PC-3 (cell line): ENCODE measurements around the gene GPR107. TPM values are rescaled to one million over a fixed set of nuclear protein-coding genes. Genes with fewer than 3 reads are reported as not detected.
"Not testable (repeated sequence)": the region's sequence is repeated elsewhere in the genome, so short reads cannot be mapped to it uniquely, and the experiment has no call there.

Experiments
- ATAC-seq: fragments of 200-7000 bp; cut with Tn5 transposase; 2 replicates; pipeline ENCODE4 v1.9.1; 2020; ENCODE audit warnings: mild to moderate bottlenecking, moderate library complexity
- BruUV-seq: library from RNA; stranded (reverse); fragments of 400-500 nt; replicated peaks from 2 replicates; lab custom pipeline; 2021; lab: Mats Ljungman, UMichigan
- CTCF ChIA-PET: fragments of 300-600 bp; sonication (Branson Sonifier 250); formaldehyde crosslinking; loops from one replicate; lab custom pipeline; 2022; ENCODE audit warnings: antibody characterized with exemption; lab: Charles Lee
- POLR2A ChIA-PET: fragments of 300-600 bp; sonication (Branson Sonifier 250); formaldehyde crosslinking; loops from one replicate; lab custom pipeline; 2022; ENCODE audit warnings: antibody characterized with exemption; ENCODE audit not compliant: unreplicated experiment; lab: Charles Lee
- DNase-seq: peaks from one replicate; pipeline ENCODE4 v3.0.0-alpha.2; 2015
- H2AFZ ChIP-seq: fragments of 300-600 bp; sonication (generic); 2 replicates; pipeline ENCODE4 v1.6.0; 2016; ENCODE audit warnings: antibody characterized with exemption, low read length
- H3F3A ChIP-seq: fragments of 300-600 bp; sonication (generic); one replicate; pipeline ENCODE4 v1.6.0; 2017; ENCODE audit warnings: antibody characterized with exemption, low read length, control low read depth, mild to moderate bottlenecking; ENCODE audit not compliant: unreplicated experiment
- H3K27ac ChIP-seq: fragments of 300-600 bp; sonication (generic); 2 replicates; pipeline ENCODE4 v1.5.1; 2016; ENCODE audit warnings: mild to moderate bottlenecking, low read length
- H3K27me3 ChIP-seq: fragments of 300-600 bp; sonication (generic); 2 replicates; pipeline ENCODE4 v1.6.1; 2016; ENCODE audit warnings: low read length, mixed read lengths
- H3K36me3 ChIP-seq: fragments of 300-600 bp; sonication (generic); 2 replicates; pipeline ENCODE4 v1.6.1; 2016; ENCODE audit warnings: low read depth, mixed run types, low read length, mixed read lengths
- H3K4me1 ChIP-seq: fragments of 300-600 bp; sonication (generic); 2 replicates; pipeline ENCODE4 v1.5.1; 2016; ENCODE audit warnings: low read length; ENCODE audit not compliant: insufficient read depth
- H3K4me2 ChIP-seq: fragments of 300-600 bp; sonication (generic); 2 replicates; pipeline ENCODE4 v1.6.0; 2016; ENCODE audit warnings: low read length
- H3K4me3 ChIP-seq: fragments of 300-600 bp; sonication (generic); 2 replicates; pipeline ENCODE4 v1.5.1; 2016; ENCODE audit warnings: mild to moderate bottlenecking, low read length, mixed read lengths
- H3K79me2 ChIP-seq: fragments of 300-600 bp; sonication (generic); 2 replicates; pipeline ENCODE4 v1.6.1; 2017; ENCODE audit warnings: low read length, mixed read lengths
- H3K9ac ChIP-seq: fragments of 300-600 bp; sonication (generic); 2 replicates; pipeline ENCODE4 v1.6.0; 2016; ENCODE audit warnings: mild to moderate bottlenecking, low read length
- H3K9me2 ChIP-seq: fragments of 300-600 bp; sonication (generic); replicated peaks from 2 replicates; pipeline ENCODE4 v1.6.1; 2016; ENCODE audit warnings: mixed run types, low read length, mixed read lengths
- H3K9me3 ChIP-seq: fragments of 300-600 bp; sonication (generic); 2 replicates; pipeline ENCODE4 v1.6.1; 2016; ENCODE audit warnings: low read length, mixed read lengths
- H4K20me1 ChIP-seq: fragments of 300-600 bp; sonication (generic); 2 replicates; pipeline ENCODE4 v1.6.1; 2016; ENCODE audit warnings: low read length, mixed read lengths
- CTCF ChIP-seq: fragments of 300-600 bp; sonication (generic); conservative IDR thresholded peaks from 2 replicates; pipeline ENCODE4 v1.5.1; 2017; ENCODE audit warnings: antibody characterized with exemption, low read depth, mild to moderate bottlenecking, low read length
- EZH2 ChIP-seq: fragments of 300-600 bp; sonication (generic); IDR thresholded peaks from one replicate; pipeline ENCODE4 v1.6.1; 2017; ENCODE audit warnings: antibody characterized with exemption, mild to moderate bottlenecking, low read length; ENCODE audit not compliant: unreplicated experiment
- EZH2phosphoT487 ChIP-seq: fragments of 300-600 bp; sonication (generic); IDR thresholded peaks from 2 replicates; pipeline ENCODE4 v1.6.1; 2018; ENCODE audit warnings: mild to moderate bottlenecking, antibody characterized with exemption, low read length, borderline replicate concordance
- intact Hi-C: fragments of 100-400 bp; cut with micrococcal nuclease; formaldehyde crosslinking; loops from 2 replicates; pipeline ENCODE4 v1.9.0; 2023
- total RNA-seq: library from RNA; depleted of rRNA; stranded (reverse); fragments of >200 nt; gene quantifications from 2 replicates; pipeline ENCODE4 v1.2.3, GENCODE V29; 2014

The GPR107 gene
- total RNA-seq, 1 experiment from 2014 or later, result 11.4 TPM

DNA sequence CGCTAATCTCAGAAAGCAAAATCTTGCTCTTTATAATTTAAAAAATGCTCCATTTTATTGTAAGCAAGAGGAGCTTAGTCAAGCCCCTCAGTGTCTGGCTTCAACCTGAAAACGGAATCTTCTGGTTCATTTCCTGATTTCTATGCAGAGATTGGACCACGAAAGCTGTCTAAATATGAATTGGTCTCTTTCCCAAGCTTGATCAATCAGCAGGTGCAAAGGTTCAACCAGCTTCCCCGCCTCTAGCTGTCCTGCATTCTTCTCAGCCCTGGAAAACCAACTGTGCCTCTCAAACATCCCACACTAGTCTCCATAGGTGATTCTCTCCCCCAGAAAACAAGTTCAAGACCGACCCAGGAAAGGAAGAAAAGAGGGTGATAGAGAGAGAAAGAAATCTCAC lies 45.2 kb upstream of the GPR107 start:
- intact Hi-C loops, result no loop called here
- Histone ChIP-seq H3K4me2 (no peak overlapping the region), H3K9me3 (0 out of 2 replicates have a peak, but pooled peaks cover 7% of the 10 kb centered on the region), H3K4me1 (no peaks in the 10 kb centered on the region), H3K27me3 (no peaks in the 10 kb centered on the region), H3F3A (no peaks in the 10 kb centered on the region), H3K4me3 (no peak overlapping the region), H3K9ac (no peak overlapping the region), H2AFZ (no peak overlapping the region), H4K20me1 (no peaks in the 10 kb centered on the region), H3K79me2 (peaks cover 48% of the 10 kb centered on the region), H3K9me2 (no peaks in the 10 kb centered on the region), H3K27ac (no peak overlapping the region), H3K36me3 (peaks cover 8% of the 10 kb centered on the region; the same call in 1 of the 2 replicates)
- ChIA-PET POLR2A (interaction anchor here (0.7 kb wide), 1 partner anchor 33 kb away, joined by 4 read pairs; no protein-coding TSS in a partner anchor), CTCF (no interaction called here)
- DNase-seq (no peak), ATAC-seq (no peak)
- BruUV-seq, result no TSS peak
- no peak for TF ChIP-seq EZH2phosphoT487
- no peak for TF ChIP-seq EZH2
- TF ChIP-seq CTCF, result no peak

DNA sequence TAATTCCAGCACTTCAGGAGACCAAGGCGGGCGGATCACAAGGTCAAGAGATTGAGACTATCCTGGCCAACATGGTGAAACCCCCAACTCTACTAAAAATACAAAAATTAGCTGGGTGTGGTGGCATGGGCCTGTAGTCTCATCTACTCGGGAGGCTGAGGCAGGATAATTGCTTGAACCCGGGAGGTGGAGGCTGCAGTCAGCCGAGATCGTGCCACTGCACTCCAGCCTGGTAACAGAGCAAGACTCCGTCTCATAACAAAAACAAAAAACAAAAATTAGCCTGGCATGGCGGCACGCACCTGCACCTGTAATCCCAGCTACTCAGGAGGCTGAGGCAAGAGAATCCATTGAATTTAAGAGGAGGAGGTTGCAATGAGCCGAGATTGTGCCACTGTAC lies 44.2 kb upstream of the GPR107 start:
- H3K36me3 ChIP-seq, intact Hi-C loops, H3K9ac ChIP-seq, H3K27me3 ChIP-seq, H3K4me1 ChIP-seq, BruUV-seq, H3K4me3 ChIP-seq, H2AFZ ChIP-seq, CTCF ChIA-PET, DNase-seq, H3K9me3 ChIP-seq, H3F3A ChIP-seq, H3K4me2 ChIP-seq, POLR2A ChIA-PET, H4K20me1 ChIP-seq, H3K27ac ChIP-seq, ATAC-seq, H3K9me2 ChIP-seq: not testable (repeated sequence)
- H3K79me2 ChIP-seq, result peaks cover 48% of the 10 kb centered on the region

GRCh38 chr9:130010151-130010988 lies 43.3 kb upstream of the GPR107 start:
- Histone ChIP-seq H4K20me1 (no peaks in the 10 kb centered on the region), H3K36me3 (peaks cover 8% of the 10 kb centered on the region; the same call in 1 of the 2 replicates), H3K4me2 (no peak overlapping the region), H3K4me3 (no peak overlapping the region), H3K9me3 (0 out of 2 replicates have a peak, but pooled peaks cover 7% of the 10 kb centered on the region), H3K79me2 (peaks cover 56% of the 10 kb centered on the region), H3K27me3 (no peaks in the 10 kb centered on the region), H3K4me1 (no peaks in the 10 kb centered on the region), H3K9ac (no peak overlapping the region), H3F3A (no peaks in the 10 kb centered on the region), H2AFZ (no peak overlapping the region), H3K9me2 (no peaks in the 10 kb centered on the region), H3K27ac (no peak overlapping the region)
- ATAC-seq (no peak), DNase-seq (no peak)
- ChIA-PET CTCF (no interaction called here), POLR2A (no interaction called here)
- intact Hi-C loops, result no loop called here
- TF ChIP-seq EZH2phosphoT487, result no peak
- BruUV-seq, result no TSS peak
